Body of pancreas (tissue), 4 donors: ENCODE data around the gene PTPRN. TPM values are rescaled to one million over a fixed set of nuclear protein-coding genes. Genes with fewer than 3 reads are reported as not detected.

Experiments
- ATAC-seq: fragments of 150-250 bp; one replicate; pipeline ENCODE4 v1.9.1; 2016
- DNase-seq, 4 donors: peaks; one replicate each; pipeline ENCODE4 v3.0.0-alpha.2; 2019
- H3K27ac ChIP-seq, 4 donors: fragments of 200-600 bp; sonication (generic); 1 replicate in 3 of 4; 2 replicates in 1 of 4; pipeline versions ENCODE4 v1.5.1 to v1.6.1; 2016 to 2019; ENCODE audit warnings: mild to moderate bottlenecking in 1 of 4, mixed read lengths in 1 of 4, moderate library complexity in 1 of 4
- H3K27me3 ChIP-seq, 2 donors: fragments of 200-600 bp; sonication (generic); one replicate each; pipeline ENCODE4 v1.6.0; 2016; ENCODE audit warnings: mild to moderate bottlenecking in 1 of 2
- H3K36me3 ChIP-seq, 2 donors: fragments of 200-600 bp; sonication (generic); replicated peaks in 1 of 2; 2 replicates each; pipeline ENCODE4 v1.5.1; 2016; ENCODE audit warnings: low read depth in 2 of 2; ENCODE audit not compliant: insufficient read depth in 1 of 2
- H3K4me1 ChIP-seq: fragments of 200-600 bp; sonication (generic); one replicate; pipeline ENCODE4 v1.6.0; 2016
- H3K4me3 ChIP-seq, 2 donors: fragments of 200-600 bp; sonication (generic); 1 replicate in 1 of 2; 2 replicates in 1 of 2; pipeline ENCODE4 v1.5.1; 2016 to 2019
- H3K9me3 ChIP-seq, 3 donors: fragments of 200-600 bp; sonication (generic); 1 replicate in 2 of 3; 2 replicates in 1 of 3; pipeline ENCODE4 v1.5.1; 2016
- CTCF ChIP-seq, 7 experiments: fragments of 450-650 bp in 4 of 7; fragments of 200-600 bp in 3 of 7; sonication (generic) in 3 of 7; IDR thresholded peaks; one replicate each; pipeline ENCODE4 v1.5.1; 2016 to 2019; ENCODE audit warnings: antibody characterized with exemption in 7 of 7
- POLR2A ChIP-seq, 3 donors: fragments of 450-650 bp; IDR thresholded peaks; one replicate each; pipeline ENCODE4 v1.6.1; 2016; ENCODE audit warnings: antibody characterized with exemption in 3 of 3, mild to moderate bottlenecking in 2 of 3
- WGBS, 2 donors: methylation state at CpG; one replicate each; pipeline ENCODE4 v1.1.5; 2017; 5-methylcytosine and 5-hydroxymethylcytosine counted together
- intact Hi-C: fragments of 100-400 bp; cut with DNase I; formaldehyde crosslinking; loops from one replicate; pipeline ENCODE4 v1.15.1; 2023
- total RNA-seq, 2 donors: library from RNA; depleted of rRNA; stranded (reverse); fragments of >200 nt; gene quantifications; one replicate each; pipeline ENCODE4 v1.1.0, GENCODE V29; 2016

The PTPRN gene
- total RNA-seq, 2 donors from 2014 or later: 18.7 to 19.8 TPM

DNA sequence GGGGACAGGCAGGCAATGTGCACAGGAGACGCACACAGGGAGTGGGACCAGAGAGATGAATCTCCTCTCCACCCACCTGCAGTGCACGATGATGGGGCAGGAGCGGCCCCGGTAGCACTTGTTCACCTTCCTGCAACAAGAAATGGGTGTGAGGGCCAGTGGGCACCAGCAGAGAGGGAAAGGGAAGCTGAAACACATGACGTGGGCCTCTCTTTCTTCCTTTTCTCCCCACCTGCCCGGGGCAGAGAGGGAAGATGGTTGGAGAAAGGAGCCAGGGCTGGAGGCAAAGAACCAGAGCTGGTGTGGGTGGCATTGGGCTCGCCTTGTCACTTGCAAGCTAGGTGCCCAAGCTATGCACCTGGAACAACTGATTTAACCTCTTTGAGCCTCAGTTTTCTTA, 17.8 kb downstream of the PTPRN start:
- Histone ChIP-seq H3K4me3 (no peak overlapping the region), H3K36me3 (no peaks in the 10 kb centered on the region), H3K4me1 (peaks cover 11% of the 10 kb centered on the region), H3K27ac (no peak overlapping the region), H3K27me3 (no peaks in the 10 kb centered on the region), H3K9me3 (no peaks in the 10 kb centered on the region)
- DNase-seq (no peak), ATAC-seq (no peak)
- TF ChIP-seq POLR2A (IDR thresholded peaks at IDR 0.05) (no peak), CTCF (IDR thresholded peaks at IDR 0.05) (no peak)
- 78 to 82% methylated on average over 7 of the region's 7 CpGs for WGBS, 2 donors
- intact Hi-C loops: no loop called here

GRCh38 chr2:219290381-219291171, 18.6 kb downstream of the PTPRN start:
- TF ChIP-seq CTCF (IDR thresholded peaks at IDR 0.05): no peak
- no peak for TF ChIP-seq POLR2A (IDR thresholded peaks at IDR 0.05)
- DNase-seq (no peak), ATAC-seq (no peak)
- no peaks in the 10 kb centered on the region for H3K36me3 ChIP-seq
- H3K27me3 ChIP-seq: no peaks in the 10 kb centered on the region
- 76 to 77% methylated on average over 16 of the region's 16 CpGs for WGBS, 2 donors
- no peak overlapping the region for H3K27ac ChIP-seq
- H3K4me3 ChIP-seq: no peak overlapping the region
- peaks cover 11% of the 10 kb centered on the region for H3K4me1 ChIP-seq
- intact Hi-C loops: no loop called here
- H3K9me3 ChIP-seq: no peaks in the 10 kb centered on the region

GRCh38 chr2:219289537-219290361, 19.5 kb downstream of the PTPRN start:
- WGBS, 2 donors: 54 to 59% methylated on average over 15 to 16 of the region's 16 CpGs
- H3K27ac ChIP-seq: no peak overlapping the region
- DNase-seq (peak; percentile 35 to 58 (median 42)), ATAC-seq (peak; percentile 41)
- H3K36me3 ChIP-seq: peaks cover 0 to 2% of the 10 kb centered on the region in 2 donors
- no peaks in the 10 kb centered on the region for H3K27me3 ChIP-seq
- no peak for TF ChIP-seq CTCF (IDR thresholded peaks at IDR 0.05)
- TF ChIP-seq POLR2A (IDR thresholded peaks at IDR 0.05): no peak
- intact Hi-C loops: loop anchor here (5.0 kb wide), 1 partner anchor 117 kb away; the partner anchor contains the start of gene SLC23A3
- H3K4me3 ChIP-seq: no peak overlapping the region
- H3K4me1 ChIP-seq: peaks cover 7% of the 10 kb centered on the region
- H3K9me3 ChIP-seq: no peaks in the 10 kb centered on the region

DNA sequence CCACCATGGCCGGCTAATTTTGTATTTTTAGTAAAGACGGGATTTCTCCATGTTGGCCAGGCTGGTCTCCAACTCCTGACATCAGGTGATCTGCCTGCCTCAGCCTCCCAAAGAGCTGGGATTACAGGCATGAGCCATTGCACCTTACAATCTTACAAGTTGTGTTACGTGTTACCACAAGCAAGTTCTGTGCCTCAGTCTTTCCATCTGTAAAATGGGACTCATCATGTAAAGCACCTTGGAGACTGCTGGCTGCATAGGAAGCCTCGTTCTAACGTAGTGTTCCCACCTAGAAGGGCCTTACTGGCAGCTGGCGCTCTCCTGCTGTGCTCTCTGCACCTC, 20.0 kb downstream of the PTPRN start:
- intact Hi-C loops: loop anchor here (5.0 kb wide), 1 partner anchor 117 kb away; the partner anchor contains the start of gene SLC23A3

More for the DNA sequence above, 20.0 kb downstream of the PTPRN start:
- Histone ChIP-seq H3K4me3 (no peak overlapping the region), H3K36me3 (peaks cover 0 to 7% of the 10 kb centered on the region in 2 donors), H3K4me1 (peaks cover 2% of the 10 kb centered on the region), H3K27ac (no peak overlapping the region), H3K27me3 (no peaks in the 10 kb centered on the region), H3K9me3 (no peaks in the 10 kb centered on the region)
- ATAC-seq: no peak
- 69 to 81% methylated on average over 6 of the region's 6 CpGs for WGBS, 2 donors
- DNase-seq: no peak
- TF ChIP-seq POLR2A (IDR thresholded peaks at IDR 0.05) (no peak), CTCF (IDR thresholded peaks at IDR 0.05) (no peak)
